HEK293 (cell line): ENCODE data around the gene RPS15.

ENCODE experiments used
- CTCF ChIA-PET: fragments of 350-600 bp; formaldehyde crosslinking; extraction: SDS; loops from one replicate; lab custom pipeline; 2021; ENCODE audit warnings: antibody characterized with exemption; lab: Yijun Ruan, JAX
- POLR2A ChIA-PET: fragments of 300-600 bp; formaldehyde crosslinking; extraction: SDS; loops from one replicate; lab custom pipeline; 2020; ENCODE audit warnings: antibody characterized with exemption, inconsistent platforms; lab: Yijun Ruan, JAX
- H3K27ac ChIP-seq: fragments of 200-500 bp; sonication (Bioruptor generic); 2 replicates; pipeline ENCODE4 v1.5.1; 2014; ENCODE audit warnings: low read depth, low read length, control low read depth, inconsistent platforms; ENCODE audit errors: extremely low read depth
- H3K36me3 ChIP-seq, 2 experiments: fragments of 200-500 bp in 1 of 2; sonication (Bioruptor generic) in 1 of 2; 1 replicate in 1 of 2; 2 replicates in 1 of 2; pipeline ENCODE4 v1.5.1; 2014 to 2017; ENCODE audit warnings: inconsistent platforms in 2 of 2, low read length in 2 of 2; ENCODE audit not compliant: control insufficient read depth in 2 of 2, insufficient read depth in 1 of 2
- H3K4me1 ChIP-seq: fragments of 200-500 bp; sonication (Bioruptor generic); 2 replicates; pipeline ENCODE4 v1.5.1; 2014; ENCODE audit warnings: mild to moderate bottlenecking, low read length, inconsistent platforms; ENCODE audit not compliant: control insufficient read depth, insufficient read depth
- H3K4me3 ChIP-seq: 2 replicates; pipeline ENCODE4 v1.5.1; 2011; ENCODE audit warnings: low read depth, mild to moderate bottlenecking, control low read depth, low read length, moderate library complexity
- H3K9me3 ChIP-seq: fragments of 200-500 bp; sonication (Bioruptor generic); 2 replicates; pipeline ENCODE4 v1.5.1; 2014; ENCODE audit warnings: low read depth, low read length, inconsistent platforms; ENCODE audit not compliant: control insufficient read depth, insufficient read depth
- CTCF ChIP-seq: fragments of 450-650 bp; formaldehyde crosslinking; IDR thresholded peaks from 2 replicates; pipeline ENCODE4 v1.5.1; 2016; ENCODE audit warnings: missing biosample characterization, missing genetic modification characterization
- EGR2 ChIP-seq: fragments of 450-650 bp; formaldehyde crosslinking; IDR thresholded peaks from 2 replicates; pipeline ENCODE4 v1.5.1; 2016; ENCODE audit warnings: low read depth, missing biosample characterization, missing genetic modification characterization
- HIC1 ChIP-seq: fragments of 450-650 bp; formaldehyde crosslinking; IDR thresholded peaks from 2 replicates; pipeline ENCODE4 v1.5.1; 2016; ENCODE audit warnings: missing biosample characterization, missing genetic modification characterization
- KLF1 ChIP-seq: fragments of 450-650 bp; formaldehyde crosslinking; IDR thresholded peaks from 2 replicates; pipeline ENCODE4 v1.5.1; 2016; ENCODE audit warnings: missing biosample characterization, missing genetic modification characterization
- KLF9 ChIP-seq: fragments of 450-650 bp; formaldehyde crosslinking; IDR thresholded peaks from 2 replicates; pipeline ENCODE4 v1.5.1; 2016; ENCODE audit warnings: missing biosample characterization, missing genetic modification characterization, low read depth
- SP2 ChIP-seq: fragments of 450-650 bp; formaldehyde crosslinking; IDR thresholded peaks from 2 replicates; pipeline ENCODE4 v1.5.1; 2016; ENCODE audit warnings: missing biosample characterization, missing genetic modification characterization
- SP3 ChIP-seq: fragments of 450-650 bp; formaldehyde crosslinking; IDR thresholded peaks from 2 replicates; pipeline ENCODE4 v1.5.1; 2016; ENCODE audit warnings: missing biosample characterization, missing genetic modification characterization
- TRIM28 ChIP-seq: IDR thresholded peaks from 2 replicates; pipeline ENCODE4 v1.6.1; 2011; ENCODE audit warnings: low read length, control low read depth, borderline replicate concordance
- ZBTB11 ChIP-seq: fragments of 450-650 bp; formaldehyde crosslinking; conservative IDR thresholded peaks from 2 replicates; pipeline ENCODE4 v1.5.1; 2016; ENCODE audit warnings: low read depth, missing biosample characterization, missing genetic modification characterization
- ZBTB6 ChIP-seq: fragments of 450-650 bp; formaldehyde crosslinking; IDR thresholded peaks from 2 replicates; pipeline ENCODE4 v1.5.1; 2017; ENCODE audit warnings: missing biosample characterization, missing genetic modification characterization
- ZBTB8A ChIP-seq: fragments of 450-650 bp; formaldehyde crosslinking; IDR thresholded peaks from 2 replicates; pipeline ENCODE4 v1.5.1; 2016; ENCODE audit warnings: missing biosample characterization, missing genetic modification characterization
- ZNF10 ChIP-seq: fragments of 450-650 bp; formaldehyde crosslinking; IDR thresholded peaks from 2 replicates; pipeline ENCODE4 v1.5.1; 2017; ENCODE audit warnings: missing biosample characterization, missing genetic modification characterization
- ZNF19 ChIP-seq: fragments of 450-650 bp; formaldehyde crosslinking; IDR thresholded peaks from 2 replicates; pipeline ENCODE4; 2016; ENCODE audit warnings: missing biosample characterization, missing genetic modification characterization, low read depth
- ZNF777 ChIP-seq: fragments of 450-650 bp; formaldehyde crosslinking; IDR thresholded peaks from 2 replicates; pipeline ENCODE4 v1.5.1; 2017; ENCODE audit warnings: missing biosample characterization, missing genetic modification characterization, borderline replicate concordance
- ZNF837 ChIP-seq: fragments of 450-650 bp; formaldehyde crosslinking; IDR thresholded peaks from 2 replicates; pipeline ENCODE4 v1.5.1; 2016; ENCODE audit warnings: missing biosample characterization, missing genetic modification characterization
- TF ChIP-seq, protein P1 (sequence below): fragments of 450-650 bp; formaldehyde crosslinking; IDR thresholded peaks from 2 replicates; pipeline ENCODE4 v1.5.1; 2016; ENCODE audit warnings: missing biosample characterization, missing genetic modification characterization
- TF ChIP-seq, protein P2 (sequence below): fragments of 450-650 bp; formaldehyde crosslinking; IDR thresholded peaks from 2 replicates; pipeline ENCODE4 v1.5.1; 2017; ENCODE audit warnings: missing biosample characterization, missing genetic modification characterization
- TF ChIP-seq, protein P3 (sequence below): fragments of 450-650 bp; formaldehyde crosslinking; IDR thresholded peaks from 2 replicates; pipeline ENCODE4 v1.5.1; 2016; ENCODE audit warnings: missing biosample characterization, missing genetic modification characterization

The RPS15 gene

GRCh38 chr19:1471010-1471514 is 32.9 kb downstream of the RPS15 start (continued):
- TF ChIP-seq SP2 (tag by site-specific recombination) (peak; percentile 1; the same call in 1 of the 2 replicates), SP3 (peak; percentile 47; the same call in 1 of the 2 replicates), ZNF837 (no peak), ZBTB11 (tag by site-specific recombination) (peak; percentile 12; the same call in 1 of the 2 replicates), ZBTB6 (tag by site-specific recombination) (peak; percentile 92), KLF9 (tag by site-specific recombination) (peak; percentile 89), ZNF19 (tag by site-specific recombination) (no peak)
- TF ChIP-seq, protein P1, sequence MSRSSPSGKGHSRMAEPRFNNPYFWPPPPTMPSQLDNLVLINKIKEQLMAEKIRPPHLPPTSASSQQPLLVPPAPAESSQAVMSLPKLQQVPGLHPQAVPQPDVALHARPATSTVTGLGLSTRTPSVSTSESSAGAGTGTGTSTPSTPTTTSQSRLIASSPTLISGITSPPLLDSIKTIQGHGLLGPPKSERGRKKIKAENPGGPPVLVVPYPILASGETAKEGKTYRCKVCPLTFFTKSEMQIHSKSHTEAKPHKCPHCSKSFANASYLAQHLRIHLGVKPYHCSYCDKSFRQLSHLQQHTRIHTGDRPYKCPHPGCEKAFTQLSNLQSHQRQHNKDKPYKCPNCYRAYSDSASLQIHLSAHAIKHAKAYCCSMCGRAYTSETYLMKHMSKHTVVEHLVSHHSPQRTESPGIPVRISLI (tag by site-specific recombination): no peak
- TF ChIP-seq, all 188 proteins: peak for 17

DNA sequence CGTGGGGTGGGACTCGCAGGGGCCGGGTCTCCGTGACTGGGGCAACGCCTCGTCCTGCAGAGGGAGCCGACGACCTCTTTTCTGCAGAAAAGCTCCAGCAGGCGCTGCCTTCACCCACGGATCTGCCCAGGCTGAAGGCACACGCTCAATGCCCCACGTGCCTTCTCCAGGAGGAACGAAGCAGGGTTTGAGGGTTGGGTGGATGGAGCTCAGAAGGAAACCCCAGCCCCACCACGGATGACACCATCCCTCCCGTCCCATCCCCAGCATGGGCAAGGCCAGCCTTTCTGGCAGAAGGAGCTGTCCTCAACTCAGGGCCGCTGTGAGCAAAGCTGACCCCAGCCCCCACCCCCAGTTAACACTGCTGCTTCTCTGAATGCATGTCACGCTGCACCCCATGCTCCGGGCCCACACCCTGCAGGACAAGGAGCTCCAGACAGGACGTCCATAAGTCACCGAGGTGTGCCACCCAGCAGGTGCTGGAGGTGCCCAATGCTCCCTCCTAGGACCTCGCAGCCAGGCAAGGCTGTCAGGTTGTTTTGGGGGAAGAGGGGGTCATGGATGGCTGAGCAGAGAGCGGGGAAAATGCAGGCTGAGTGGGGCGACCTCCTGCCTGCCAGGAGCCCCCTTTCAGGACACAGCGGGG is 33.4 kb downstream of the RPS15 start:
- peaks cover 12% of the 10 kb centered on the region for H3K4me1 ChIP-seq
- POLR2A ChIA-PET: interaction anchor here (0.8 to 2.2 kb wide), 7 partner anchors 13 to 93 kb away, joined by 3 to 6 read pairs (median 4); partner anchors contain the start of gene REEP6
- CTCF ChIA-PET: interaction anchor here (0.9 to 1.1 kb wide), 2 partner anchors 192 to 206 kb away, joined by 3 to 4 read pairs; no protein-coding TSS in a partner anchor
- no peak overlapping the region for H3K4me3 ChIP-seq
- no peaks in the 10 kb centered on the region for H3K9me3 ChIP-seq
- no peak overlapping the region; the same call in 1 of the 2 replicates for H3K27ac ChIP-seq
- H3K36me3 ChIP-seq: peaks cover 0 to 22% of the 10 kb centered on the region in 2 experiments; a peak in 2 of 3 replicates
- TF ChIP-seq ZBTB8A (tag by site-specific recombination): peak; percentile 30; the same call in 1 of the 2 replicates
- 0 out of 2 replicates have a peak, but pooled peaks have one; percentile 7 for TF ChIP-seq KLF1 (tag by site-specific recombination)
- peak; percentile 76 for TF ChIP-seq CTCF (tag by site-specific recombination)
- TF ChIP-seq ZBTB6 (tag by site-specific recombination): peak; percentile 25; the same call in 1 of the 2 replicates
- peak; percentile 17; the same call in 1 of the 2 replicates for TF ChIP-seq ZNF10 (tag by site-specific recombination)
- TF ChIP-seq, protein P2, sequence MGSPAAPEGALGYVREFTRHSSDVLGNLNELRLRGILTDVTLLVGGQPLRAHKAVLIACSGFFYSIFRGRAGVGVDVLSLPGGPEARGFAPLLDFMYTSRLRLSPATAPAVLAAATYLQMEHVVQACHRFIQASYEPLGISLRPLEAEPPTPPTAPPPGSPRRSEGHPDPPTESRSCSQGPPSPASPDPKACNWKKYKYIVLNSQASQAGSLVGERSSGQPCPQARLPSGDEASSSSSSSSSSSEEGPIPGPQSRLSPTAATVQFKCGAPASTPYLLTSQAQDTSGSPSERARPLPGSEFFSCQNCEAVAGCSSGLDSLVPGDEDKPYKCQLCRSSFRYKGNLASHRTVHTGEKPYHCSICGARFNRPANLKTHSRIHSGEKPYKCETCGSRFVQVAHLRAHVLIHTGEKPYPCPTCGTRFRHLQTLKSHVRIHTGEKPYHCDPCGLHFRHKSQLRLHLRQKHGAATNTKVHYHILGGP (tag by site-specific recombination): no peak
- TF ChIP-seq, protein P3, sequence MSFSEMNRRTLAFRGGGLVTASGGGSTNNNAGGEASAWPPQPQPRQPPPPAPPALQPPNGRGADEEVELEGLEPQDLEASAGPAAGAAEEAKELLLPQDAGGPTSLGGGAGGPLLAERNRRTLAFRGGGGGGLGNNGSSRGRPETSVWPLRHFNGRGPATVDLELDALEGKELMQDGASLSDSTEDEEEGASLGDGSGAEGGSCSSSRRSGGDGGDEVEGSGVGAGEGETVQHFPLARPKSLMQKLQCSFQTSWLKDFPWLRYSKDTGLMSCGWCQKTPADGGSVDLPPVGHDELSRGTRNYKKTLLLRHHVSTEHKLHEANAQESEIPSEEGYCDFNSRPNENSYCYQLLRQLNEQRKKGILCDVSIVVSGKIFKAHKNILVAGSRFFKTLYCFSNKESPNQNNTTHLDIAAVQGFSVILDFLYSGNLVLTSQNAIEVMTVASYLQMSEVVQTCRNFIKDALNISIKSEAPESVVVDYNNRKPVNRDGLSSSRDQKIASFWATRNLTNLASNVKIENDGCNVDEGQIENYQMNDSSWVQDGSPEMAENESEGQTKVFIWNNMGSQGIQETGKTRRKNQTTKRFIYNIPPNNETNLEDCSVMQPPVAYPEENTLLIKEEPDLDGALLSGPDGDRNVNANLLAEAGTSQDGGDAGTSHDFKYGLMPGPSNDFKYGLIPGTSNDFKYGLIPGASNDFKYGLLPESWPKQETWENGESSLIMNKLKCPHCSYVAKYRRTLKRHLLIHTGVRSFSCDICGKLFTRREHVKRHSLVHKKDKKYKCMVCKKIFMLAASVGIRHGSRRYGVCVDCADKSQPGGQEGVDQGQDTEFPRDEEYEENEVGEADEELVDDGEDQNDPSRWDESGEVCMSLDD (tag by site-specific recombination): peak; percentile 48; the same call in 1 of the 2 replicates
- no peak for TF ChIP-seq ZNF777
- TF ChIP-seq HIC1: peak; percentile 62; the same call in 1 of the 2 replicates
- TF ChIP-seq TRIM28: no peak
- peak; percentile 42 for TF ChIP-seq EGR2
